ENCODE results near the gene KCNK7.

Gene KCNK7

GRCh38 chr11:65559951-65560537 is 35.6 kb downstream of the KCNK7 start:
- Mint-ChIP-seq H3K4me3 (no peak overlapping the region), H3K27me3 (ENCODE audit: low read depth) (no peaks in the 10 kb centered on the region), H3K36me3 (ENCODE audit: low read depth) (no peaks in the 10 kb centered on the region), H3K4me1 (ENCODE audit: low read depth) (peaks cover 34% of the 10 kb centered on the region), H3K9me3 (no peaks in the 10 kb centered on the region), H3K27ac (peak overlapping the region; percentile 12)
- no peak for DNase-seq (ENCODE audit: low spot score)

- H3K27me3 Mint-ChIP-seq (ENCODE audit: low read depth), result no peaks in the 10 kb centered on the region
- H3K9me3 Mint-ChIP-seq, result no peaks in the 10 kb centered on the region
- peak overlapping the region; percentile 52 for H3K27ac Mint-ChIP-seq
- no peak for DNase-seq (ENCODE audit: low spot score)
- peak overlapping the region; percentile 50 for H3K4me3 Mint-ChIP-seq
- no peaks in the 10 kb centered on the region for H3K36me3 Mint-ChIP-seq (ENCODE audit: low read depth)
- peaks cover 36% of the 10 kb centered on the region for H3K4me1 Mint-ChIP-seq (ENCODE audit: low read depth)
Measured at GRCh38 chr11:65559535-65559934, 36.1 kb downstream of the KCNK7 start.

GRCh38 chr11:65558930-65559509 is 36.6 kb downstream of the KCNK7 start:
- Mint-ChIP-seq H3K4me1 (ENCODE audit: low read depth) (peaks cover 40% of the 10 kb centered on the region), H3K36me3 (ENCODE audit: low read depth) (no peaks in the 10 kb centered on the region)
- no peak for DNase-seq (ENCODE audit: low spot score)

GRCh38 chr11:65558002-65558929 is 37.3 kb downstream of the KCNK7 start, which contains the start of gene LTBP3:
Gene LTBP3, minus strand, starts transcription at chr11:65558359. Its CDS starts 400 bp downstream, at chr11:65557959.
- H3K9me3 Mint-ChIP-seq, result no peaks in the 10 kb centered on the region
- H3K36me3 Mint-ChIP-seq (ENCODE audit: low read depth), result no peaks in the 10 kb centered on the region
- no peaks in the 10 kb centered on the region for H3K27me3 Mint-ChIP-seq (ENCODE audit: low read depth)
- H3K4me3 Mint-ChIP-seq, result peak within 1 kb of the TSS; percentile 85
- H3K4me1 Mint-ChIP-seq (ENCODE audit: low read depth), result peaks cover 42% of the 10 kb centered on the region
- DNase-seq (ENCODE audit: low spot score), result no peak
- peak within 1 kb of the TSS; percentile 84 for H3K27ac Mint-ChIP-seq

More at GRCh38 chr11:65558930-65559509, 36.6 kb downstream of the KCNK7 start:
- no peaks in the 10 kb centered on the region for H3K27me3 Mint-ChIP-seq (ENCODE audit: low read depth)
- H3K27ac Mint-ChIP-seq, result peak overlapping the region; percentile 63
- H3K4me3 Mint-ChIP-seq, result peak overlapping the region; percentile 61
- no peaks in the 10 kb centered on the region for H3K9me3 Mint-ChIP-seq

- peak overlapping the region; percentile 85 for H3K4me3 Mint-ChIP-seq
- H3K27me3 Mint-ChIP-seq (ENCODE audit: low read depth), result no peaks in the 10 kb centered on the region
- H3K36me3 Mint-ChIP-seq (ENCODE audit: low read depth), result no peaks in the 10 kb centered on the region
- H3K27ac Mint-ChIP-seq, result peak overlapping the region; percentile 84
- DNase-seq (ENCODE audit: low spot score), result no peak
- no peaks in the 10 kb centered on the region for H3K9me3 Mint-ChIP-seq
- H3K4me1 Mint-ChIP-seq (ENCODE audit: low read depth), result peaks cover 47% of the 10 kb centered on the region
Measured at GRCh38 chr11:65557280-65558001, 38.2 kb downstream of the KCNK7 start.

GRCh38 chr11:65556470-65557279 is 38.9 kb downstream of the KCNK7 start:
- H3K27me3 Mint-ChIP-seq (ENCODE audit: low read depth), result no peaks in the 10 kb centered on the region
- peaks cover 4% of the 10 kb centered on the region for H3K36me3 Mint-ChIP-seq (ENCODE audit: low read depth)
- H3K4me3 Mint-ChIP-seq, result peak overlapping the region; percentile 85
- no peaks in the 10 kb centered on the region for H3K9me3 Mint-ChIP-seq
- H3K27ac Mint-ChIP-seq, result peak overlapping the region; percentile 84
- DNase-seq (ENCODE audit: low spot score), result no peak
- peaks cover 54% of the 10 kb centered on the region for H3K4me1 Mint-ChIP-seq (ENCODE audit: low read depth)

GRCh38 chr11:65555693-65556231 is 39.8 kb downstream of the KCNK7 start:
- peaks cover 8% of the 10 kb centered on the region for H3K36me3 Mint-ChIP-seq (ENCODE audit: low read depth)
- no peaks in the 10 kb centered on the region for H3K27me3 Mint-ChIP-seq (ENCODE audit: low read depth)
- peak overlapping the region; percentile 85 for H3K4me3 Mint-ChIP-seq
- H3K9me3 Mint-ChIP-seq, result no peaks in the 10 kb centered on the region
- H3K27ac Mint-ChIP-seq, result peak overlapping the region; percentile 85
- peak; percentile 51 for DNase-seq (ENCODE audit: low spot score)
- peaks cover 59% of the 10 kb centered on the region for H3K4me1 Mint-ChIP-seq (ENCODE audit: low read depth)

- no peak for DNase-seq (ENCODE audit: low spot score)
- H3K4me1 Mint-ChIP-seq (ENCODE audit: low read depth), result peaks cover 50% of the 10 kb centered on the region
- no peaks in the 10 kb centered on the region for H3K9me3 Mint-ChIP-seq
- H3K27me3 Mint-ChIP-seq (ENCODE audit: low read depth), result no peaks in the 10 kb centered on the region
- peaks cover 11% of the 10 kb centered on the region for H3K36me3 Mint-ChIP-seq (ENCODE audit: low read depth)
- H3K4me3 Mint-ChIP-seq, result peak overlapping the region; percentile 70
- peak overlapping the region; percentile 85 for H3K27ac Mint-ChIP-seq
Measured at GRCh38 chr11:65554842-65555430, 40.7 kb downstream of the KCNK7 start.

GRCh38 chr11:65554057-65554818 is 41.4 kb downstream of the KCNK7 start:
- no peak for DNase-seq (ENCODE audit: low spot score)
- H3K9me3 Mint-ChIP-seq, result no peaks in the 10 kb centered on the region
- no peaks in the 10 kb centered on the region for H3K27me3 Mint-ChIP-seq (ENCODE audit: low read depth)
- peak overlapping the region; percentile 85 for H3K27ac Mint-ChIP-seq
- H3K36me3 Mint-ChIP-seq (ENCODE audit: low read depth), result peaks cover 15% of the 10 kb centered on the region
- H3K4me3 Mint-ChIP-seq, result peak overlapping the region; percentile 70
- peaks cover 50% of the 10 kb centered on the region for H3K4me1 Mint-ChIP-seq (ENCODE audit: low read depth)

- Mint-ChIP-seq H3K36me3 (ENCODE audit: low read depth) (peaks cover 18% of the 10 kb centered on the region), H3K27me3 (ENCODE audit: low read depth) (no peaks in the 10 kb centered on the region), H3K9me3 (no peaks in the 10 kb centered on the region), H3K27ac (peak overlapping the region; percentile 70), H3K4me1 (ENCODE audit: low read depth) (peaks cover 53% of the 10 kb centered on the region), H3K4me3 (peak overlapping the region; percentile 61)
- DNase-seq (ENCODE audit: low spot score), result peak; percentile 61
Measured at GRCh38 chr11:65553301-65554001, 42.1 kb downstream of the KCNK7 start.

- H3K36me3 Mint-ChIP-seq (ENCODE audit: low read depth), result peaks cover 24% of the 10 kb centered on the region
- H3K9me3 Mint-ChIP-seq, result no peaks in the 10 kb centered on the region
- DNase-seq (ENCODE audit: low spot score), result no peak
- peak overlapping the region; percentile 14 for H3K4me3 Mint-ChIP-seq
- peaks cover 60% of the 10 kb centered on the region for H3K4me1 Mint-ChIP-seq (ENCODE audit: low read depth)
- peak overlapping the region; percentile 42 for H3K27ac Mint-ChIP-seq
- no peaks in the 10 kb centered on the region for H3K27me3 Mint-ChIP-seq (ENCODE audit: low read depth)
Measured at GRCh38 chr11:65552388-65552951, 43.1 kb downstream of the KCNK7 start.

Data from T-helper 2 cell treated with Interferon-gamma antibody and Interleukin-4, amounts not matched to agents 5 μg/mL and 100 μg/mL, for 36 hours (primary cell).